NCI-H1694 (cell line): Measurements from ENCODE around the gene PPP1R13B.
"Not testable (repeated sequence)": the region's sequence is repeated elsewhere in the genome, so short reads cannot be mapped to it uniquely, and the experiment has no call there.

Source experiments
- DNase-seq: peaks from one replicate; lab custom pipeline; 2025; lab: John Stamatoyannopoulos, UW

PPP1R13B gene

GRCh38 chr14:103699901-103700752 is 147.2 kb downstream of the PPP1R13B start:
- DNase-seq: no peak

DNA sequence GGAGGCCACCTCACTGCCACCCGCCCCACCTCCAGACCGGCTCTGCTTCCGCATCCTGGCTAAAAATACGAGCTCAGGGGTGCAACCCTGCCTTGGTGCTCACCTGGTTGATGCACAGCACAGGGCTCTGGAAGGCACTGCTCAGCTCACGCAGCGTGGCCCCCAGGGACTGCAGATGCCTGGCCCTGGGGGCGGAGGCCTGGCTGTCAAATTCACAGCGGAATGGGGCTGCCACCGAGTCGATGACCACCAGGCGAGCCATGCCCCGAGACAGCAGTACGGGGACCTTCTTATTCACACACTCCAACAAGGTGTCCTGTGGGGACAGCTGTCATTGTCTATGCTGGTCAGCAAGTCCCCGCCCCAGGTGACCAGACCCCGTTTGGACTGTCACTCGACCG is 148.1 kb downstream of the PPP1R13B start:
- no peak for DNase-seq

- DNase-seq: no peak
Measured at GRCh38 chr14:103698380-103699260, 148.8 kb downstream of the PPP1R13B start.

DNA sequence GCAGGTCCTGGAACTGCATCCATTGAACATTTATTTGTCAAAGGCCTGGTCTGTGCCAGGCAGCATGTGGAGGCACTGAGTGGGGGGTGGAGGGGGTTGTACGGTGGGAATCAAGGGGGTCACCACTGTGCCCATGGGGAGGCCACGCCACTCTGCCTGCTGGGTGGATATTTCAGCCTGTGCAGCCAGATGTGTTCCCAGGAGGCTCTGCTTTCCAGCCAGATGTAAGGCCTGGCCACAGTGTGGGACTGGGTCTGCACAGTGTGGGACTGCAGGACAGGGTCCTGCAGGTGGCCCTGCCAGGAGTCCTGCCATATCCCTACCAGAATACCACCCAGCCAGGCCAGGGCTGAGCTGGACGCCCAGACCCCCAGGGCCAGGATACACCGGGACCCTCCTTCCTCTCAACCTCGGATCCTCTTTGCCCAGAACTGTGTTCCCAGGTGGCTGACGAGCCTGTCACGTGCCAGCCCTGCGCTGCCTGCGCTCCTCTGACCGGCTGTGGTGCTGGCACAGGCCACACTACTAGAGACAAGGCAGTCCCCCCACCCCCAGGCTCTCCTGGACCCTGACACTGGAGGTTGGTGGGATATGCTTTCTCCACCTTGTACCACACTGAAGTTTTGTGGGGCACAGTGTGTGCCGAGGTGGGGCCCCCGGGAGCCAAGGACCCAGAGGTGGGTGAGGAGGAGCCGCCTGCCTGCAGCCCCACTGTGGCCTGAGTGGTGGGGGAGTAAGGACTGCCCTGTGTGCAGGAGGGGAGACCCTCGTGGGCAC is 149.6 kb downstream of the PPP1R13B start:
- no peak for DNase-seq

GRCh38 chr14:103697206-103697602 is 150.2 kb downstream of the PPP1R13B start:
- DNase-seq: no peak

DNA sequence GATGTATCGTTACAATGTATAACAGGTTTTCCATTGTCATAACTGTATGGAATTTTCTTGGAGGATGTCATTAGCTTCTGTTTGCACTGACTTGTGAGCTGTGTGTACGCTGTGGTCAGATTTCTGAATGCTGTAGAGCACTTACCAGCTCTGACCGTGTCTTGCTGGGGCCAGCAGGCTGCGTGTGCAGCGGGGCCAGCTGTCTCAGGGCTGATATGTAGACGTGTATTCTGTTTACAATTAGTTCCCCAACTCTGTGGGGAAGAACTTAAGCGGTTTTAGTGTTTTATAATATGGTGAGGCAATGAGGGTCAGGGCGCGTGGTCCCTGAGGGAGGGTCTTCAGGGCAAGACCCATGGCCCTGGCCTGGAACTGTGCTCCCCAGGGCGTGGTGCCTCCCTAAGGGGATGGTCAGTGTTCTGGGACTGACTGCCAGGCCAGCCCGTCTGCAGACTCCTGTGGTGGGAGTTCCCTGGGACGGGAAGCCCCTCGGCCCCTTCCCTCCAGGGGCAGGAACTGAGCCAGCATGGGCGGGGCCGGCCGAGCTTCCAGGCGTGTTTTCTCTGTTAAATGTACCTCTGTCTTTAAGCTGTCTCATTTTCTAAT is 150.8 kb downstream of the PPP1R13B start:
- DNase-seq: no peak

DNA sequence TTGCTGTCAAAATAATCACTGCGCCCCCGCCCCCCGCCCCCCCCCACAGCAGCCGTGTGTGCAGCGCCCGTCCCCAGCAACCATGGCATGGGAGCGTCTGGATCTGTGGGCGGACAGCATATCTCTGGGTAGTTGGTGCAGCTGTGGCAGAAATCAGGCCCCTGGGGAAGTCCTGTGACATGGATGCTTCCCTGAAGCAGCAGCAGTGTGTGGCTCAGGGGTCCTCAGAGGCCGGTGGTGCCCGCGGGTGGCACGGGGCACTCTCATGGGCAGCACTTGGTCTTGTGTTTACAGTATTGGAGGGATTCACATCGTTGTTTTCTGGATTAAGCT is 151.3 kb downstream of the PPP1R13B start:
- no peak for DNase-seq

- no peak for DNase-seq
Measured at GRCh38 chr14:103695296-103696069, 151.9 kb downstream of the PPP1R13B start.

DNA sequence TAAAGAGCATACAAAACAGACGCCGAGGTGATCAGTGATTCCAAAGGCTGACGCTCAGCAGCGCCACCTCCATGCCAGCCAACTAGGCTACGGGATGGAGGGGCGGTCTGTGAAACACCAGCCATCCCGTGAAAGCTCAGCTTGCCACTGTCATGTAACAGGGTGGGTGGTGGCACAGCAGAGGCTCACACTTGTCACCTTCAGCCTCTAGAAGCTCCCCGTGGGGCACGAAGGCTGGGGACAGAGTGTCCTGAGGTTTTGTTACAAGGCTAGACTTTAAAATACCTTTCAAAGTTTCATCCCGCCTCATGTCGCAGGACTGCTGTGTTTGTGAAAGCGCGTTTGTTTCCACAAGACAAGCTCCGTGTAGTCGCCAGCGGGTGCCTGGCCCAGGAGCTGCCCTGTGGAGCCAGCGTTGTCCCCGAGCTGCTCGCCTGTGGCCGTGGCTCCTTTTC is 152.8 kb downstream of the PPP1R13B start:
- DNase-seq: no peak

DNA sequence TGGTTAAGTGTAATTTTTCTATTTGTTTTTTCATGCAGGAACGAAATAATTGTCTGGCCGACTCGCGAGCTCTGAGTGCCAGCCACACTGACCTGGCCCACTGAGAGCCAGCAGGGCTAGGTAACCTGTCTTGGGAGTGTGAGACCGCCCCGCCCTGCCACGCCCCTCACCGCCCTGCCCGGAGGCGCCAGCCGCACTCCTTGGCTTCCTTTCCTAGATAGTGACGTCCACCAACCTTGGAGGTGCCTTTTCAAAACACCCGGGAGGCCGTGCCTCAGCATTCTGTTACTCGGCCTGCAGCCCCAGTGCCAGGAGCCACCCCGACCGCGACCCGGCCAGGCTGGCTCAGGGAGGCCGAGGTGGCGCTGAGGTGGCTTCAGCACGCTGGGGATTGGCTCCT is 153.9 kb downstream of the PPP1R13B start:
- no peak for DNase-seq

GRCh38 chr14:103692871-103693270 is 154.5 kb downstream of the PPP1R13B start:
- no peak for DNase-seq

DNA sequence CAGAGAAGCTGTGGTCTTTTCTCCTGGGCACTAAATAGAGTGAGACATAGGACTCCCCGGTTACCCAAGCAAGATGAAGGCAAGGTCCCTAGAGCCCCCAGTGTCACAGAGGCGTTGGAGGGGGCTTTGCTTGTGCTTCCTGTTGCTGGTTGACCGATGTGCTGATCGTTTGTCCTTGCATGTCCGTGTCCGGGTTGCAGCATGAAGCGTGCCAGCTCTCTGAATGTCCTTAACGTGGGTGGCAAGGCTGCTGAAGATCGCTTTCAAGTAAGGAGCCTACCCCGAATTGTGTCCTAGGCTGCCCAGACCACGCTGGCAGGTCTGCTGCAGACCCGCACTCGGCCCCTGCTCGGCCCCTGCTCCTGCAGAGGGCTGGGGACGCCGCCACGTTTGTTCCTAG is 155.2 kb downstream of the PPP1R13B start:
- DNase-seq: no peak

- not testable (repeated sequence) for DNase-seq
Measured at GRCh38 chr14:103691655-103692054, 155.7 kb downstream of the PPP1R13B start.

DNA sequence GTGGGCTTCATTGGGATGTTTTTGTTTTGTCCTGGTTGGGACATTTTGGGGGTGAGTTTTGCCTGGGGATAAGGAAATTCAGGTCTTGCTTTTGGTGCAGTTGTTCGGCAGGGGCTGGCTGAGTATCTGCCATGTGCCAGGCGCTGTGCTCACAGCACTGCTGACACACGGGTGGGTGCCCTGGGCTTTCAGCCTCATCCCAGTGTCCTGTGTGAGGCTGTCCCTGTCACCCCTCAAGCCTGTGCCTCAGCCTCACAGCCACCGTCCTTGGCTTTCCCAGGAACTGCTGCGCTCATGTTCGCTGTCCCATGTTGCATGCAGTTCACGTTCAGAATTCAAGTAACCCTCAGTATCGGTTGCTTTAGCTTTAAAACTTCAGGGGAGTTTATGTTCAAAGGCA is 157.0 kb downstream of the PPP1R13B start:
- DNase-seq: no peak

DNA sequence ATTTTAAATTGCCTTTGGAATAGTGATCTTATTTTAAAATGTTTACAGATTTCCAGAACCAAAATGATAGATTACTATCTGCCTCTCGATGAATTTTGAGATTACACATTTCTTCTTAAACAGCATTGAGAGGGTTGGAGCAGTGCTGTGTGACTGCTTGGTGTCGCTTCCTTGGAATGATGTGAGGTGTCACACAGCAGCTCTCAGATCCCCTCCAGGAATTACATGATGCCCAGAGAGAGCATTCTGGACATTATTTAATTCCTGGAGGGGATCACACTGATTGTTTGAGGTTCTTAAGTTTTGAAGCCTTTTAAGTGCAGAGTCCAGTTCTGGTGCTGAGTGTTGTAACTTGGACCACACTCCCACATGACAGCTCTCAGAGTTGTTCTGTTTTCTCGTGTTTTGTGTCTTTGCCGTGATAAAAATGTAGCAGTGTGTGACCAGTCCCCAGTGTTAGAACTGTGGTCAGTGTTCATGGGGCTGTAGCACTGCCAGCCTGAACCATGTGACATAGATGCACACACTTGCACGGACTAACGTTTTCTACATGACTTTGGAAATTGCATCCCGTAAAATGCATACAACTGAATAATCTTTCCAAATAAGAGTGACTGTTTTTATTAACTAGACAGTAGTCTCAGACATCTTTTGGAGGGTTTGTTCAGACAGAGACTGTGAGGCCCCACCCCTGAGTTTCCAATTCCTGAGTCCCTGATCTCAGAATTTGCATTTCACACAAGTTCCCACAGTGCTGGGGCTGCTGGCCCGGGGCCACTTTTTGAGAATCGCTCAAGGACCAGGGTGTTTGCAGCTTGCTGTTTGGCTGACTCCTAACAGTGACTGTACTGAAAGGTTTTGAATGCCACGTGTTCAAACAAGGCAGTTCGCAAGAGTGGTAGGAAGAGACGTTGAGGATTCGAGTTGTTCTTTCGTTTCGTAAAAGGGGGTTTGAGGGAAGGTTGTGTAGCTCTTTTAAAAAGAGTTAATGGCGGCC is 158.2 kb downstream of the PPP1R13B start:
- DNase-seq: no peak

GRCh38 chr14:103688441-103688840 is 158.9 kb downstream of the PPP1R13B start:
- no peak for DNase-seq

DNA sequence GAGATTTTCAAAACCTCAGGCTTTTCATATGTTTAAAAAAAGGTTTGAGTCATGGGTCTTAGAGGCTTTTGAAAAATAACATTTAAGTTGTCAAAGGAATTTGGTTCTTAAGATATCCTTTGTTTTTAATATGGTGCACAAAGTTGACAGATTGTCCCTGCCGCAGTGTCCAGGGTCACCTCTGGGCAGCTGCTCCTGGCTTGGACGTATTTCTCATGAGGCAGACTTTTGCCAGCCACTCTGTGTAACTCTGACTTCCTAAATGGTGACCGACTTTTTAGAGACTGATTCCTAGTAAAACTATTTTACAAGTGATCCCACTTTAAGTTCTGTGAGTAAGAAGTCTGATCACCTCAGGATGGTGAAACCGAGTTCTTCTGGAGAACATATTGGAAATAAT is 159.7 kb downstream of the PPP1R13B start:
- DNase-seq: no peak

DNA sequence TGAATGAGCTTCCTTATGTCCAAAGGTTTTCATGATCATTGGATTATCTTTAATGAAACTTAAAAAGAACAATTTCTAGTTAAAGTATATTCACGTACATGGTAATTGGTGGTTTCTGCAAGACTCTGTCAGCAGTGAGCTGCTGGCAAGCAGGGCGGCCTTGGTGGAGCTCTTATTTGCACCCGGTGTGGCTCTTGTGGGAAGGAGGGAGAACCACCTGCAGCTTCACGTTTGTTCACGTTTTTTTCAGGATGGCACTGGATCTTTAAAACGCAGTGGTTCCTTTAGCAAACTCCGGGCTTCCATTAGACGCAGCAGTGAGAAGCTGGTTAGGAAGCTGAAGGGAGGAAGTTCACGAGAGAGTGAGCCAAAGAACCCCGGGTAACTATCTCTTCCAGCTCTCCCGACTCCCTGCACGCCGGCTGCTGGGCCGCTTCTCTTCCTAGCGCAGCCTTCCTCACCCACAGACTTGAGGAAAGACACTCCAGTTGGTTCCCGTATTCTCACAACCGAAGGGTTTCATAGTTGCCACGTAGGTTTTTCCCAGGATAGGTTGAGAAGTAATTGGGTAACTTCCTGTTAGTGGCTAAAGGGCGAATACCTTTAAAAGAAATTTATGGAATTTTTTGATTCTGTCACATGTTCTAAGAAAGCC is 160.4 kb downstream of the PPP1R13B start:
- DNase-seq: no peak
